ENCODE data around the gene HEYL. TPM values are rescaled to one million over a fixed set of nuclear protein-coding genes. Genes with fewer than 3 reads are reported as not detected.

The HEYL gene
- total and polyA plus RNA-seq, 8 donors, result 0.45 to 6.0 (median 3.4) TPM; not detected in 1

GRCh38 chr1:39617488-39618049, 21.9 kb downstream of the HEYL start:
- H3K27ac ChIP-seq, result no peak overlapping the region
- no peaks in the 10 kb centered on the region for H3K36me3 ChIP-seq
- WGBS, 5 donors, result 80 to 85% (median 82%) methylated on average over 4 of the region's 4 CpGs
- DNase-seq, result no peak
- no peak for TF ChIP-seq POLR2A (IDR thresholded peaks at IDR 0.05)
- TF ChIP-seq POLR2AphosphoS5 (IDR thresholded peaks at IDR 0.05), result no peak
- TF ChIP-seq EP300 (IDR thresholded peaks at IDR 0.05), result no peak
- no peak for TF ChIP-seq CTCF (IDR thresholded peaks at IDR 0.05)
- no peaks in the 10 kb centered on the region for H3K27me3 ChIP-seq
- intact Hi-C loops (cut with DNase I; ENCODE audit: low total_unique reads), result no loop called here
- peaks cover 0 to 11% (median 0%) of the 10 kb centered on the region in 4 donors for H3K4me1 ChIP-seq
- H3K4me3 ChIP-seq, result no peak overlapping the region
- H3K9me3 ChIP-seq, result no peaks in the 10 kb centered on the region

GRCh38 chr1:39615086-39615673, 24.3 kb downstream of the HEYL start:
- H3K9me3 ChIP-seq, result no peaks in the 10 kb centered on the region
- no peaks in the 10 kb centered on the region for H3K36me3 ChIP-seq
- TF ChIP-seq CTCF (IDR thresholded peaks at IDR 0.05) (no peak), POLR2A (IDR thresholded peaks at IDR 0.05) (no peak), POLR2AphosphoS5 (IDR thresholded peaks at IDR 0.05) (no peak), EP300 (IDR thresholded peaks at IDR 0.05) (no peak)
- peaks cover 0 to 11% (median 0%) of the 10 kb centered on the region in 4 donors for H3K4me1 ChIP-seq
- no peak for DNase-seq
- no peak overlapping the region for H3K4me3 ChIP-seq
- intact Hi-C loops (cut with DNase I; ENCODE audit: low total_unique reads), result no loop called here
- peaks cover 0 to under 1% (median 0%) of the 10 kb centered on the region in 3 donors for H3K27me3 ChIP-seq
- 56 to 71% (median 65%) methylated on average over 8 of the region's 8 CpGs for WGBS, 5 donors
- H3K27ac ChIP-seq, result no peak overlapping the region

GRCh38 chr1:39614488-39614887, 25.0 kb downstream of the HEYL start:
- Histone ChIP-seq H3K27me3 (peaks cover 0 to 8% (median 0%) of the 10 kb centered on the region in 3 donors), H3K27ac (no peak overlapping the region), H3K9me3 (no peaks in the 10 kb centered on the region), H3K4me3 (no peak overlapping the region), H3K36me3 (no peaks in the 10 kb centered on the region), H3K4me1 (peaks cover 0 to 16% (median 3%) of the 10 kb centered on the region in 4 donors)
- WGBS, 5 donors, result 90 to 96% (median 94%) methylated on average over 6 of the region's 6 CpGs
- no peak for DNase-seq
- TF ChIP-seq POLR2AphosphoS5 (IDR thresholded peaks at IDR 0.05) (no peak), POLR2A (IDR thresholded peaks at IDR 0.05) (no peak), CTCF (IDR thresholded peaks at IDR 0.05) (no peak), EP300 (IDR thresholded peaks at IDR 0.05) (no peak)
- intact Hi-C loops (cut with DNase I; ENCODE audit: low total_unique reads), result no loop called here

GRCh38 chr1:39613250-39613649, 26.2 kb downstream of the HEYL start:
- peaks cover 0 to 18% (median 3%) of the 10 kb centered on the region in 4 donors for H3K4me1 ChIP-seq
- WGBS, 5 donors, result 47 to 63% (median 54%) methylated on average over 6 of the region's 6 CpGs

More at GRCh38 chr1:39613250-39613649, 26.2 kb downstream of the HEYL start:
- TF ChIP-seq POLR2AphosphoS5 (IDR thresholded peaks at IDR 0.05), result no peak
- no peak for TF ChIP-seq POLR2A (IDR thresholded peaks at IDR 0.05)
- TF ChIP-seq CTCF (IDR thresholded peaks at IDR 0.05), result no peak
- no peak for TF ChIP-seq EP300 (IDR thresholded peaks at IDR 0.05)
- DNase-seq, result no peak
- Histone ChIP-seq H3K27ac (no peak overlapping the region), H3K9me3 (no peaks in the 10 kb centered on the region), H3K36me3 (no peaks in the 10 kb centered on the region), H3K27me3 (peaks cover 0 to 9% (median 0%) of the 10 kb centered on the region in 3 donors), H3K4me3 (no peak overlapping the region)
- intact Hi-C loops (cut with DNase I; ENCODE audit: low total_unique reads), result no loop called here
